CD14-positive monocyte (primary cell): Measurements from ENCODE around the gene NMBR. TPM values are rescaled to one million over a fixed set of nuclear protein-coding genes. Genes with fewer than 3 reads are reported as not detected.

Source experiments
- DNase-seq, 3 donors: peaks; one replicate each; pipeline ENCODE4 v3.0.0-alpha.2; 2011 to 2022
- H2AFZ ChIP-seq: 2 replicates; pipeline ENCODE4 v1.6.0; 2012; ENCODE audit warnings: mild to moderate bottlenecking, low read depth, low read length, inconsistent platforms; ENCODE audit not compliant: insufficient read depth, poor library complexity, severe bottlenecking
- H3K27ac ChIP-seq, 2 donors: 1 replicate in 1 of 2; 2 replicates in 1 of 2; pipeline ENCODE4 v1.5.1; 2012 to 2013; ENCODE audit warnings: low read length in 2 of 2, control low read depth in 1 of 2, inconsistent platforms in 1 of 2, low read depth in 1 of 2, mild to moderate bottlenecking in 1 of 2
- H3K27me3 ChIP-seq, 2 donors: one replicate each; pipeline versions ENCODE4 v1.6.0 to v1.6.1; 2011 to 2013; ENCODE audit warnings: low read length in 2 of 2; ENCODE audit not compliant: control insufficient read depth in 2 of 2, insufficient read depth in 2 of 2
- H3K36me3 ChIP-seq, 2 donors: replicated peaks in 1 of 2; 1 replicate in 1 of 2; 2 replicates in 1 of 2; pipeline versions ENCODE4 v1.5.1 to v1.6.1; 2012 to 2013; ENCODE audit warnings: low read length in 2 of 2, control low read depth in 1 of 2, inconsistent platforms in 1 of 2, mild to moderate bottlenecking in 1 of 2; ENCODE audit not compliant: insufficient read depth in 2 of 2, control insufficient read depth in 1 of 2
- H3K4me1 ChIP-seq, 2 donors: 1 replicate in 1 of 2; 2 replicates in 1 of 2; pipeline versions ENCODE4 v1.5.1 to v1.6.1; 2012 to 2013; ENCODE audit warnings: low read length in 2 of 2, control low read depth in 1 of 2, inconsistent platforms in 1 of 2, mild to moderate bottlenecking in 1 of 2, moderate library complexity in 1 of 2; ENCODE audit not compliant: insufficient read depth in 2 of 2, control insufficient read depth in 1 of 2
- H3K4me2 ChIP-seq: replicated peaks from 2 replicates; pipeline ENCODE3; 2012; ENCODE audit warnings: low read length, moderate library complexity, mild to moderate bottlenecking; ENCODE audit not compliant: poor library complexity, severe bottlenecking; ENCODE audit errors: extremely low read depth
- H3K4me3 ChIP-seq, 3 experiments: fragments of 200-600 bp in 1 of 3; sonication (generic) in 1 of 3; replicated peaks in 1 of 3; 1 replicate in 2 of 3; 2 replicates in 1 of 3; pipeline ENCODE4 v1.5.1; 2011 to 2013; ENCODE audit warnings: low read length in 3 of 3, mild to moderate bottlenecking in 3 of 3, control low read depth in 2 of 3, low read depth in 2 of 3, inconsistent platforms in 1 of 3, moderate library complexity in 1 of 3
- H3K79me2 ChIP-seq: 2 replicates; pipeline ENCODE4 v1.6.0; 2012; ENCODE audit warnings: mild to moderate bottlenecking, control low read depth, inconsistent platforms, low read length, moderate library complexity; ENCODE audit not compliant: insufficient read depth
- H3K9ac ChIP-seq: 2 replicates; pipeline ENCODE4 v1.6.0; 2017; ENCODE audit warnings: low read length, mild to moderate bottlenecking; ENCODE audit not compliant: insufficient read depth, poor library complexity, severe bottlenecking
- H3K9me3 ChIP-seq, 2 donors: replicated peaks in 1 of 2; 1 replicate in 1 of 2; 2 replicates in 1 of 2; pipeline versions ENCODE4 v1.5.1 to v1.6.1; 2012 to 2013; ENCODE audit warnings: low read length in 2 of 2, control low read depth in 1 of 2; ENCODE audit not compliant: control insufficient read depth in 1 of 2, insufficient read depth in 1 of 2
- H4K20me1 ChIP-seq: 2 replicates; pipeline ENCODE4 v1.6.0; 2012; ENCODE audit warnings: mild to moderate bottlenecking, low read length, control low read depth, moderate library complexity; ENCODE audit not compliant: insufficient read depth
- H3K27ac Mint-ChIP-seq, 7 donors: one replicate each; pipeline ENCODE4 v1.8.0; 2020; ENCODE audit warnings: mild to moderate bottlenecking in 7 of 7, mixed read lengths in 7 of 7, moderate library complexity in 6 of 7, inconsistent platforms in 2 of 7
- H3K27me3 Mint-ChIP-seq, 3 donors: one replicate each; pipeline ENCODE4 v1.8.0; 2021 to 2022; ENCODE audit warnings: low read depth in 3 of 3, mild to moderate bottlenecking in 3 of 3, mixed read lengths in 3 of 3, moderate library complexity in 3 of 3, inconsistent platforms in 1 of 3
- H3K36me3 Mint-ChIP-seq, 2 donors: one replicate each; pipeline ENCODE4 v1.8.0; 2020; ENCODE audit warnings: mixed read lengths in 2 of 2, inconsistent platforms in 1 of 2, mild to moderate bottlenecking in 1 of 2
- H3K4me1 Mint-ChIP-seq: one replicate; pipeline ENCODE4 v1.8.0; 2020; ENCODE audit warnings: mild to moderate bottlenecking, mixed read lengths
- H3K4me3 Mint-ChIP-seq, 2 donors: one replicate each; pipeline ENCODE4 v1.8.0; 2020; ENCODE audit warnings: mild to moderate bottlenecking in 2 of 2, mixed read lengths in 2 of 2, moderate library complexity in 1 of 2
- H3K9me3 Mint-ChIP-seq, 7 donors: one replicate each; pipeline ENCODE4 v1.8.0; 2020 to 2022; ENCODE audit warnings: mixed read lengths in 7 of 7, mild to moderate bottlenecking in 6 of 7, moderate library complexity in 6 of 7, inconsistent platforms in 2 of 7
- CTCF ChIP-seq: fragments of 200-600 bp; IDR thresholded peaks from one replicate; pipeline ENCODE4 v1.8.0; 2022; ENCODE audit warnings: antibody characterized with exemption, mild to moderate bottlenecking
- WGBS: methylation state at CpG from one replicate; pipeline ENCODE4 v1.1.5; 2013; ENCODE audit warnings: missing lambda C conversion rate; ENCODE audit not compliant: insufficient coverage; 5-methylcytosine and 5-hydroxymethylcytosine counted together
- intact Hi-C, 2 donors: fragments of 100-400 bp; cut with micrococcal nuclease; formaldehyde crosslinking; loops; one replicate each; pipeline versions ENCODE4 v1.15.0 to v1.15.1; 2023
- polyA plus RNA-seq, 3 donors: library from polyadenylated mRNA; depleted of rRNA in 1 of 3; unstranded in 2 of 3; stranded (reverse) in 1 of 3; fragments of 300-500 nt in 2 of 3; fragments of >200 nt in 1 of 3; fragmentation: Illumina TruSeq in 2 of 3; gene quantifications; 1 replicate in 2 of 3; 2 replicates in 1 of 3; pipeline ENCODE4 v1.2.3, GENCODE V29; 2012 to 2021

Gene NMBR
- polyA plus RNA-seq, 3 donors: not detected

DNA sequence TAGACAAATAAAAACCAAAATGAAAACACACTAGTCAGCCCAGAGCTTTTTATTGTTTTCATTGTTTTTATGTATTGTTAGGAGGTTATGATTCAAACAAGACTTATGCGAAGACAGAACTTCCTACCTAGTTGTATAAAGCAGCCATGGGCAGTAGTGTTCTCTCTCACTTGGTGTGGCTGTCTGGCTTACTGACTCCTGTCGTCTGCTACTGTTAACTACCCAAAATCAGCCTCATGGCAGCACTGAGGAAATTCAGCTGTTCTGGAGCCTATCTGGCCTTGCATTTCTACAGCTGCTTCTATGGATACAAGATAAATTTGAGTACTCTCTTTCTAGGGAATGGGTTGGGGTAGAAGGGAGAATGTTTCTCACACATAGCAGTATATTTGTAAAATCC, 20.6 kb upstream of the NMBR start:
- H3K4me2 ChIP-seq: no peak overlapping the region
- no peak overlapping the region for H3K4me3 ChIP-seq
- no peak overlapping the region for H3K27ac Mint-ChIP-seq
- H3K79me2 ChIP-seq: peaks cover 38% of the 10 kb centered on the region
- WGBS: no CpG with 5 or more reads among the region's 2 CpGs
- peaks cover 2% of the 10 kb centered on the region for H3K4me1 Mint-ChIP-seq
- H3K27me3 ChIP-seq: no peaks in the 10 kb centered on the region
- no peaks in the 10 kb centered on the region for H3K27me3 Mint-ChIP-seq
- H3K27ac ChIP-seq: no peak overlapping the region
- H4K20me1 ChIP-seq: peaks cover 41% of the 10 kb centered on the region
- no peak overlapping the region for H3K9ac ChIP-seq
- intact Hi-C loops: no loop called here
- peaks cover 40 to 63% of the 10 kb centered on the region in 2 donors for H3K36me3 Mint-ChIP-seq
- H2AFZ ChIP-seq: no peak overlapping the region
- no peak overlapping the region for H3K4me3 Mint-ChIP-seq
- peaks cover 57 to 61% of the 10 kb centered on the region in 2 donors for H3K36me3 ChIP-seq
- H3K9me3 ChIP-seq: no peaks in the 10 kb centered on the region
- no peak for TF ChIP-seq CTCF
- no peak for DNase-seq
- H3K4me1 ChIP-seq: no peaks in the 10 kb centered on the region
- no peaks in the 10 kb centered on the region for H3K9me3 Mint-ChIP-seq

GRCh38 chr6:142167071-142167470, 20.1 kb upstream of the NMBR start:
- intact Hi-C loops: no loop called here
- no peak overlapping the region for H3K4me3 ChIP-seq
- H3K4me1 ChIP-seq: no peaks in the 10 kb centered on the region
- peaks cover 36 to 59% of the 10 kb centered on the region in 2 donors for H3K36me3 Mint-ChIP-seq
- H3K4me2 ChIP-seq: no peak overlapping the region
- H3K27ac Mint-ChIP-seq: peak overlapping the region in 1 of 7 donors; percentile 3
- H3K27ac ChIP-seq: no peak overlapping the region
- H3K9me3 ChIP-seq: no peaks in the 10 kb centered on the region
- peaks cover 2% of the 10 kb centered on the region for H3K4me1 Mint-ChIP-seq
- TF ChIP-seq CTCF: no peak
- no peak overlapping the region for H3K9ac ChIP-seq
- H3K4me3 Mint-ChIP-seq: no peak overlapping the region
- H3K27me3 ChIP-seq: no peaks in the 10 kb centered on the region
- H3K36me3 ChIP-seq: peaks cover 53 to 57% of the 10 kb centered on the region in 2 donors
- H4K20me1 ChIP-seq: peaks cover 45% of the 10 kb centered on the region
- H2AFZ ChIP-seq: no peak overlapping the region
- peaks cover 42% of the 10 kb centered on the region for H3K79me2 ChIP-seq
- H3K27me3 Mint-ChIP-seq: no peaks in the 10 kb centered on the region
- no CpG with 5 or more reads among the region's 3 CpGs for WGBS
- H3K9me3 Mint-ChIP-seq: no peaks in the 10 kb centered on the region
- no peak for DNase-seq
